ENCODE measurements around the gene IL2RA.

The IL2RA gene

DNA sequence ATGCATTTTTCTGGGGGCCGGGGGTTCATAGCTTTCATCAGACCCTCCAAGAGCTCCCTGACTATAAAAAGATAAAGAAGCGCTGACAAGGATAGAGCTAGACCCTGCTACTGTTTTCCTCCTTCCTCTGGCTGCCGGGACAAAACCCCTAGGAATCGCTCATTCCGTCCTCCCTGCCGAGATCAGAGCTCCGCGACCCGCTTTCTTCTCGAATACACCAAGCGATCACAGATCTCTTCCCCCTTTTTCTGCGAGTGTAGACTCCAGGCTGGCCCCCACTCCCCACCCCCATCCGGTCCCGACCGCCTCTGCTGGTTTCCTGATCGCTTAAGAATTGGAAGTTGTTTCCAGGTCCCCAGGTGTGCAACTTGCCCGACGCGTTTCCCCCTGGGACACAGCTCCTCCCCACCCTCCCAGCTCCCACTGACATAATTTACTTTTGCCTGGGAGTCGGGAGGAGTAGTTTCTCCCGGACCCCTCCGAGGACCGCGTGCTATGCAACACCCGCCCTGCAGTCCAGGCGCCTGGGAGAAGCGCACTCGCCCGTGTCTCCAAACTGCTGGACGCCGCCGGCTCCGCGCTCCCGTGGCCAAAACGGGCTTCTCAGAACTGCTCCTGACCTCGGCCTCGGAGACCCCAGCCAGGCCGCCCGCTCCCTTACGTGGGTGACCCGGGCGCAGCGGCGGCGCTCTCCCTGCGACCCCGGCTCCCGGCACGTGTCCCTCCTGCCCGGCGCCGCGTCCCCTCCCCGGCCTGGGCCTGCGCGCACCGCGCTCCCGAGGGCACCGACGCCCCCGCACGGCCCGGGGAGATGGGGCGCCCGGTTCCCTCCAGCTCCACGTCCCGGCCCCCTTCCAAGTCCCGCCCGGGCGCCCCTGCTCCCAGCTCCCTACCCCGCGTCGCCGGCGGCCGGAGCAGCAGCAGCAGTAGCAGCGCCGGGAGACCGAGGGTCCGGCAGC, 85.4 kb downstream of the IL2RA start:
- Histone ChIP-seq H3K27me3 (ENCODE audit: control insufficient read depth, insufficient read depth, low read length) (peaks cover 60% of the 10 kb centered on the region), H3K9ac (ENCODE audit: low read length) (peak overlapping the region; percentile 80), H3K4me1 (ENCODE audit: control insufficient read depth, insufficient read depth, low read length) (peaks cover 7% of the 10 kb centered on the region; the same call in 1 of the 2 replicates), H3K27ac (ENCODE audit: low read depth, low read length) (no peak overlapping the region), H3K4me3 (ENCODE audit: low read depth, low read length) (peak overlapping the region; percentile 97), H3K9me3 (ENCODE audit: control insufficient read depth, insufficient read depth, low read depth, low read length) (no peaks in the 10 kb centered on the region), H3K36me3 (ENCODE audit: control insufficient read depth, insufficient read depth, low read length) (no peaks in the 10 kb centered on the region)

- H3K36me3 ChIP-seq (ENCODE audit: control insufficient read depth, insufficient read depth, low read length), result no peaks in the 10 kb centered on the region
- peak overlapping the region; percentile 97 for H3K4me3 ChIP-seq (ENCODE audit: low read depth, low read length)
- H3K27ac ChIP-seq (ENCODE audit: low read depth, low read length), result no peak overlapping the region
- H3K4me1 ChIP-seq (ENCODE audit: control insufficient read depth, insufficient read depth, low read length), result peaks cover 7% of the 10 kb centered on the region; the same call in 1 of the 2 replicates
- H3K9me3 ChIP-seq (ENCODE audit: control insufficient read depth, insufficient read depth, low read depth, low read length), result no peaks in the 10 kb centered on the region
- H3K9ac ChIP-seq (ENCODE audit: low read length), result no peak overlapping the region
- H3K27me3 ChIP-seq (ENCODE audit: control insufficient read depth, insufficient read depth, low read length), result peaks cover 54% of the 10 kb centered on the region
Observed at GRCh38 chr10:5975641-5976473, 86.3 kb downstream of the IL2RA start.

- peaks cover 7% of the 10 kb centered on the region; the same call in 1 of the 2 replicates for H3K4me1 ChIP-seq (ENCODE audit: control insufficient read depth, insufficient read depth, low read length)
- peaks cover 29% of the 10 kb centered on the region for H3K27me3 ChIP-seq (ENCODE audit: control insufficient read depth, insufficient read depth, low read length)
- no peak overlapping the region for H3K4me3 ChIP-seq (ENCODE audit: low read depth, low read length)
- H3K9ac ChIP-seq (ENCODE audit: low read length), result no peak overlapping the region
- H3K9me3 ChIP-seq (ENCODE audit: control insufficient read depth, insufficient read depth, low read depth, low read length), result no peaks in the 10 kb centered on the region
- no peak overlapping the region for H3K27ac ChIP-seq (ENCODE audit: low read depth, low read length)
- H3K36me3 ChIP-seq (ENCODE audit: control insufficient read depth, insufficient read depth, low read length), result no peaks in the 10 kb centered on the region
Observed at GRCh38 chr10:5973069-5973468, 89.1 kb downstream of the IL2RA start.

DNA sequence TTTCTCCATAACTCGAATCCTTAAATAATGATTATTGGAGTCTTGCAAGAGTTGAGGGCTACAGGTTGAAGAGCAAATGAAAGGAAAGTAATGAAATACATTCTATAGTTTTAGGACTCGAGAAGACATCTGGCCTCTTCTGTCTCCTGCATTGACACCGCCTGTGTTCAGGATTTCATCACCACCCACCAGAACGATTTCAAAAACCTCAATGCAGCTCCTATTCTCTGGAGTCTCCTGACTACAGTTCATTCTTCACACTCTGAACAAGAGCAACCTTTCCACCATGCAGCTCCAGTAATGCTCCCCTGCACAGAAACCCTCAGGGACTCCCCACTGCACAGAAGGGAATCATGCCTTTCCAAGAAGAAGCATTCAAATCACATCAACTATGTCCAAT, 90.3 kb downstream of the IL2RA start:
- H3K4me1 ChIP-seq (ENCODE audit: control insufficient read depth, insufficient read depth, low read length), result peaks cover 7% of the 10 kb centered on the region; the same call in 1 of the 2 replicates
- H3K4me3 ChIP-seq (ENCODE audit: low read depth, low read length), result no peak overlapping the region
- H3K9ac ChIP-seq (ENCODE audit: low read length), result no peak overlapping the region
- H3K9me3 ChIP-seq (ENCODE audit: control insufficient read depth, insufficient read depth, low read depth, low read length), result no peaks in the 10 kb centered on the region
- peaks cover 17% of the 10 kb centered on the region for H3K27me3 ChIP-seq (ENCODE audit: control insufficient read depth, insufficient read depth, low read length)
- H3K27ac ChIP-seq (ENCODE audit: low read depth, low read length), result no peak overlapping the region
- H3K36me3 ChIP-seq (ENCODE audit: control insufficient read depth, insufficient read depth, low read length), result no peaks in the 10 kb centered on the region

DNA sequence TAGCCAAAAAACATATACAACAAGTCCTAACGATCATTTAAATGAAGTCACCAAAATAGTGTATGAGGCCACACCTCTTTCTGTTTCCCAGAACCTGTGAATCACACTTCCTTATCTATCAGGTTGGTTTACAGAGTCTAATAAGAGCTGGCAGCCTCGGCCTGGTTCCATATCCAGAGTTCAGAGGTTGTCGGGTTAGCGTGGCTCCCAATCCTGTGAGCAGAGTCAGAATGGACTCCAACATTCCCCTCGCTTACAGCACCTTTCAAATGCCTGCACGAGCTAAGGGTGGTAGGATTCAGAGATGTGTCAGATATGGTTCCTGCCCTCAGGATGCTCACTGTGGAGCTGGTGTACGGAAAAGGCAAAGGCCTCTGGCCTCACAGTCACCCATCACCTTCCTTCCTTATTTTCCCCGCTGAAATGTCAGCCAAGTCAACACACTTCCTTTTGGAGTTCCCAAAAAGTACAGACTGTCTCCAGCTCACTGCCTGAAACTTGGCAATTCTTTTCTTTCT, 90.8 kb downstream of the IL2RA start:
- H3K27ac ChIP-seq (ENCODE audit: low read depth, low read length), result no peak overlapping the region
- no peak overlapping the region for H3K9ac ChIP-seq (ENCODE audit: low read length)
- no peak overlapping the region for H3K4me3 ChIP-seq (ENCODE audit: low read depth, low read length)
- H3K9me3 ChIP-seq (ENCODE audit: control insufficient read depth, insufficient read depth, low read depth, low read length), result no peaks in the 10 kb centered on the region
- peaks cover 5% of the 10 kb centered on the region; the same call in 1 of the 2 replicates for H3K4me1 ChIP-seq (ENCODE audit: control insufficient read depth, insufficient read depth, low read length)
- peaks cover 12% of the 10 kb centered on the region for H3K27me3 ChIP-seq (ENCODE audit: control insufficient read depth, insufficient read depth, low read length)
- H3K36me3 ChIP-seq (ENCODE audit: control insufficient read depth, insufficient read depth, low read length), result no peaks in the 10 kb centered on the region

DNA sequence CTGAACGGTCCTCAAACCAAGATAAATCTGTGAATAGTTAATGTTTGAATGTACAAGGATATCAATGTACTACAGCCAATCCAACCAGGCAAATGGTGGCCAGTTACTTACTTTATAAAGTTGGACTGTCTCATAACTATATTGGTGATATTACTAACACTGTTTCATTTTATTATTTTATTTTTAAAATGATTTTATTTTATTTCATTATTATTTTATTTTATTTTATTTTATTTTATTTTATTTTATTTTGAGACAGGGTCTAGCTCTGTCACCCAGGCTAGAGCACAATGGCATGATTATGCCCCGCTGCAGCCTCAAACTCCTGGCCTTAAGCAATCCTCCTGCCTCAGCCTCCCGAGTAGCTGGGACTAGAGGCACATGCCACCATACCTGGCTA, 91.6 kb downstream of the IL2RA start:
- no peak overlapping the region for H3K27ac ChIP-seq (ENCODE audit: low read depth, low read length)
- peaks cover 3% of the 10 kb centered on the region for H3K27me3 ChIP-seq (ENCODE audit: control insufficient read depth, insufficient read depth, low read length)
- H3K4me1 ChIP-seq (ENCODE audit: control insufficient read depth, insufficient read depth, low read length), result no peaks in the 10 kb centered on the region
- no peaks in the 10 kb centered on the region for H3K36me3 ChIP-seq (ENCODE audit: control insufficient read depth, insufficient read depth, low read length)
- H3K9ac ChIP-seq (ENCODE audit: low read length), result no peak overlapping the region
- H3K9me3 ChIP-seq (ENCODE audit: control insufficient read depth, insufficient read depth, low read depth, low read length), result no peaks in the 10 kb centered on the region
- no peak overlapping the region for H3K4me3 ChIP-seq (ENCODE audit: low read depth, low read length)

DNA sequence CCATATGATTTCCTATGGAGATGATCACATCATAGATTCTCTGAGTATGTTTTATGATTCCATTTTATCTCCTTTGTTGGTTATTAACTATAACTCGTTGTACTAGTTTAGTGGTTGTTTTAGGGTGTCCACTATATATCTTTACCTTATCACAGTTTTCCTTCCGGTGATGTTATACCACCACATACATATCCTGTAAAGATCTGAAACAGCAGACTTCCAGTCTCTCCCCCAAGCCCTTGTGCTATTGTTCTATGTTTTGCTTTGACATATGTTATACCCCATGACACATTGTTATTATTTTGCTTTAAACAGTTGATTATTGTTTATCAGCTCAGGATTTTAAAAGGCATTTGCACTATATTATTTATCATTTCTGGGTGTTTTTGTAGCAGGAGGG, 92.1 kb downstream of the IL2RA start:
- Histone ChIP-seq H3K9me3 (ENCODE audit: control insufficient read depth, insufficient read depth, low read depth, low read length) (no peaks in the 10 kb centered on the region), H3K36me3 (ENCODE audit: control insufficient read depth, insufficient read depth, low read length) (no peaks in the 10 kb centered on the region), H3K4me1 (ENCODE audit: control insufficient read depth, insufficient read depth, low read length) (no peaks in the 10 kb centered on the region), H3K4me3 (ENCODE audit: low read depth, low read length) (no peak overlapping the region), H3K27ac (ENCODE audit: low read depth, low read length) (no peak overlapping the region), H3K27me3 (ENCODE audit: control insufficient read depth, insufficient read depth, low read length) (no peaks in the 10 kb centered on the region), H3K9ac (ENCODE audit: low read length) (no peak overlapping the region)

DNA sequence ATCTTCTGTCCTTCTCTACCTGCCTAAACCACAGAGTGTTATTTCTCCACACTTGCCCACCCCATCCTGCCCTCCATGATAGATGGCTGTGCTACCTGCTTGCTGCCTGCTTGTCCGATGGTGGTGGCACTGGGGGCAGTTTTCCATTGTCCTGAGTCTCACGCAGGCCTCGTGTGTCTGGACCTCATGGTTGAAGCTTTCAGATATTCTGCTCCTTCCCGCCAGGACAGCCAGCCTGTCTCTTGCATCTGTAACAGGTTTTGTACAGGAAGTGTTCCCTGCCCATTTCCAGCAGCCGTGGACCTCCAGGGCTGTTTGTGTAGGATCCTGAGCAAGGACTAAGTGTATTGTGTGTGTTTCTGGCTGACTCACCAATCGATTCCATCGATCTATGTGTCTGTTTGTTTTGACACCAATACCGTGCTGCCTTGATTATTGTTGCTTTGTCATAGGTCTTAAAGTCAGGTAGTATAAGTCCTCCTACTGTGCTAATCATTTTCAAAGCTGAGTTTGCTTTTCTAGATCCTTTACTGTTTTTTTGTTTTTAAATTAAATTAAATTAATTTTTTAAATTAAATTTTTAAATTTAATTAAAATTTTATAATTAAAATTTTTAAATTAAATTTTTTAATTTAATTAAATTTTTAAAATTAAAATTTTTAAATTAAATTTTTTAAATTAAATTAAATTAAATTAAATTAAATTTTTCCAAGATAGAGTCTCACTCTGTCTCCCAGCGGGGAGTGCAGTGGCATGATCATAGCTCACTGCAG, 93.3 kb downstream of the IL2RA start:
- Histone ChIP-seq H3K27ac (ENCODE audit: low read depth, low read length) (no peak overlapping the region), H3K36me3 (ENCODE audit: control insufficient read depth, insufficient read depth, low read length) (no peaks in the 10 kb centered on the region)

GRCh38 chr10:5968037-5968680, 94.0 kb downstream of the IL2RA start:
- Histone ChIP-seq H3K4me3 (ENCODE audit: low read depth, low read length) (no peak overlapping the region), H3K9ac (ENCODE audit: low read length) (no peak overlapping the region), H3K27me3 (ENCODE audit: control insufficient read depth, insufficient read depth, low read length) (no peaks in the 10 kb centered on the region), H3K9me3 (ENCODE audit: control insufficient read depth, insufficient read depth, low read depth, low read length) (no peaks in the 10 kb centered on the region), H3K27ac (ENCODE audit: low read depth, low read length) (no peak overlapping the region), H3K4me1 (ENCODE audit: control insufficient read depth, insufficient read depth, low read length) (no peaks in the 10 kb centered on the region), H3K36me3 (ENCODE audit: control insufficient read depth, insufficient read depth, low read length) (no peaks in the 10 kb centered on the region)

More for the DNA sequence above, 93.3 kb downstream of the IL2RA start:
- Histone ChIP-seq H3K9ac (ENCODE audit: low read length) (no peak overlapping the region), H3K9me3 (ENCODE audit: control insufficient read depth, insufficient read depth, low read depth, low read length) (no peaks in the 10 kb centered on the region), H3K4me3 (ENCODE audit: low read depth, low read length) (no peak overlapping the region), H3K4me1 (ENCODE audit: control insufficient read depth, insufficient read depth, low read length) (no peaks in the 10 kb centered on the region), H3K27me3 (ENCODE audit: control insufficient read depth, insufficient read depth, low read length) (no peaks in the 10 kb centered on the region)

DNA sequence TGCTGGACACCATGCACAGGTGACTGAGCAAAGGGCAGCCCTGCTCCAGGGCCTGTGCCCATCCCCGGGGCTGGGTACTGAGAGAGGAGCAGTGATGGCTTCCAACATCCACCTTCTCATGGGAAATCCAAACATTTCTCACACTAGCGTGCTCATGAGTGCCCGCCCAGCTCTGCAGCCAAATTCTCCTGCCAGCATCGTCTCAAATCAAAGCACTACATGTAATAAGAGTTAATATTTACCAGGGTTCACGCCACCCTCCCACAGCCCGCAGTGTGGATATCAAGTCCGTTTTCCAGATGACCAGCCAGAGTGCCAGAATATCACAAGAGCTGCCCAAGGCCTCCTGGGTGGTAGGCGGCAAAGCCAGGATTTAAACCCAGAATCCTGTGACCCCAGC, 96.9 kb downstream of the IL2RA start:
- no peak overlapping the region for H3K4me3 ChIP-seq (ENCODE audit: low read depth, low read length)
- no peaks in the 10 kb centered on the region for H3K36me3 ChIP-seq (ENCODE audit: control insufficient read depth, insufficient read depth, low read length)
- H3K9me3 ChIP-seq (ENCODE audit: control insufficient read depth, insufficient read depth, low read depth, low read length), result no peaks in the 10 kb centered on the region
- no peak overlapping the region for H3K27ac ChIP-seq (ENCODE audit: low read depth, low read length)
- H3K27me3 ChIP-seq (ENCODE audit: control insufficient read depth, insufficient read depth, low read length), result no peaks in the 10 kb centered on the region
- H3K9ac ChIP-seq (ENCODE audit: low read length), result no peak overlapping the region
- no peaks in the 10 kb centered on the region for H3K4me1 ChIP-seq (ENCODE audit: control insufficient read depth, insufficient read depth, low read length)
